GM21360 (cell line): ENCODE measurements around the gene PPP1R37.

Source experiments
- ATAC-seq: cut with Tn5 transposase; IDR thresholded peaks from one replicate; pipeline ENCODE4 v1.9.1; 2021; ENCODE audit warnings: mild to moderate bottlenecking, moderate library complexity; ENCODE audit not compliant: unreplicated experiment

The PPP1R37 gene

GRCh38 chr19:45166723-45167252, 73.8 kb downstream of the PPP1R37 start:
- no peak for ATAC-seq

DNA sequence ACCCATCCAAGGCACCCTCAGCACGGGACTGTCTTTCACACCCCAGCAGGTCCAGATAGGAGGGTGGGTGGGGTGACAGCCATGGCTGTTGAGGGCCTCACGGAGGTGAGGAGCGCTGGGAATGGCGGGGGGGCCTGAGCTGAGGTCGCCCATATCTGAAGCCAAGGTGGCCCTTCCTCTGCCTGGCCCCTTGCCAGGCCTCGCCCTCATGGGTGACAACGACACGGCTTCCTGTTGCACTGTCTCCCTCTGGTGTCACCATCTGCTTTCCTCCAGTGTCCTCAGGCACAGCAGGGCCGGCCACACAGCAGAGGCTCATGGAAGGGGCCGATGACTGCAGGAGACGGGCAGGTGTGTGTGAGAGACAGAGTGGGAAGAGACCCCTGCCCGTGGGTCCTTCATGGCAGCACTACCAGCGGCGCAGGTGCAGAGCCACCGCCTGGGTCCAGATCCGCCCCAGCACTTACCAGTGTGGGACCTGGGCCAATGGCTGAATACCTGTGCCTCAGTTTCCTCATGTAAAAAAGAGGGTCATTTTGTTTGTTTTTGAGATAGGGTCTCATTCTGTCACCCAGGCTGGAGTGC, 75.9 kb downstream of the PPP1R37 start:
- no peak for ATAC-seq

- no peak for ATAC-seq
These were observed 76.6 kb downstream of the PPP1R37 start for GRCh38 chr19:45169602-45170001.

- ATAC-seq = no peak
These were observed 77.4 kb downstream of the PPP1R37 start for GRCh38 chr19:45170146-45171106.

DNA sequence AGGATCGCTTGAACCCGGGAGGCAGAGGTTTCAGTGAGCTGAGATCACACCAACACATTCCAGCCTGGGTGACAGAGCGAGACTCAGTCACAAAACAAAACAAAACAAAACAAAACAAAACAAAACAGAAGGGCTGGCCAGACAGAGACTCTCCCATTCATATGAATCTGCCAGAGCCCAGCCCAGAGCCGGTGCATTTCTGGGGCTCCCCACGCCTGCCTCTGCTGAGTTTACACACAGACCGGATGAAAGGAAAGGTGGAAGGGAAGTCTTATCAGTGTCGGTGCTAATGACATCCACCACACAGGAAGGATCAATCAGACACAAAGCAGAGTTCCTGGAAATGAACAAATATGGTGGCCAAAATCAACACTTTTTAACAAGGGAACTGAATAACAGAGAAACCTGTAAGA, 78.2 kb downstream of the PPP1R37 start:
- ATAC-seq = no peak

DNA sequence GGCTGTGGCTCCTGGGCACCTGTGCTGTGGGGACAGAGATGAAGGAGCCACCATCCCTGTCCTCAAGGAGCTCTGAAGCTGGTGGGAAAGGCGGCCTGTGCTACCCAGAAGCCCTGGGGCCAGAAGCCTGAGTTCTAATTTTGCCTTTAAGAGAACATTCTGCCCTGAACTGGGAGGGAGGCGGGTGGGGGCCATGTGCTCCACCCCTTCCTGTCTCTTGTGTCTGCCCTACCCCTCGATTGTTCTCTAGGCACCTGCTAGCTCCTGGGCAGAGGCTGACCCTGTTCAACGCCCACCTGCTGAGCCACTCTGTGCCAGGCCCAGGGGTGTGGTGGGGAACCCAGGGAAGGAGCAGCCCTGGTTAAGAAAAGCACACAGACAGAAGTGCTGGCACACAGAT, 79.2 kb downstream of the PPP1R37 start:
- no peak for ATAC-seq

GRCh38 chr19:45172611-45173208, 79.7 kb downstream of the PPP1R37 start:
- no peak for ATAC-seq

DNA sequence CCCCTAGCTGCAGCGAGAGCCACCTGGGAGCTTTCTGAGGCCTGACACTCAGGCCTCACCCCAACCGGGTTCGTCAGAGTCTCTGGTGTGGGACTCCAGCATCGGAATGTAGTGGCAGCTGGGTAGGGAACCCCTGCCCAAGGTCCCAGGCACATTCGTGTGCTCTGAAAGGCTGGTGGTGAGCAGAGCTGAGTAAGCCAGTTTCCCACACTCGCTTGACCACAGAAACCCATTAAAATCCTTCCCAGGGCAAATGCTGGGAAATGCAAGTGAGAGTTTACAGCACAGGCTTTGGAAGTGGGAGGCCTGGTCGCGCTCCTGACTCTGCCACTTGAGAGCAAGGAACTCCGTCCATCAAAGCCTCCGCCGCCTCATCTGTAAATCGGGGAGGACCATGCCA, 80.8 kb downstream of the PPP1R37 start:
- ATAC-seq = no peak

- no peak for ATAC-seq
These were observed 82.8 kb downstream of the PPP1R37 start for GRCh38 chr19:45175515-45176345.

DNA sequence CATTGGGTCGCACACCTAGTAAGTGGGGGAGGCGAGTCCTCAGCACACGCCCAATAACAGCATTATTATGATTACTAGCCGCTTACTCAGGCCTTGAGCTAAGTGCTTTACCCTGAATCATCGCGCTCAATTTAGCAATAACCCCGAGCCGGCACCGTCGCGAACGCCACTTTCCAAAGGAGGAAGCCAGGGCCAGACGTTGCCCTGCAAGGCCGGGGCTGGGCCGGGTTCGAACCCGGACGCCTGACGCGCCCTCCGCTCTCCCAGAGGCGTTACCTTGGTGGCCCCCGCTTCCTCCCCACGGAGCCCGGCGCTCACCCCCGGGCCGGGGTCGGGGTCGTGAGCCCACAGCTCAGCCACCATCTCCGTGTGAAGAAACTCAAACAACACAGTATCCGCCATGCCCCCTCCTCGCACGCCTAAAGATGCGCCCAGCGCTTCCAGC, 84.9 kb downstream of the PPP1R37 start, which contains the start of gene TRAPPC6A:
TSS of gene TRAPPC6A (minus strand) at position 421 of the 445 bp plus-strand sequence. CDS start at position 402, 19 bp downstream.
- ATAC-seq = no peak

- ATAC-seq = peak; percentile 80
These were observed 85.5 kb downstream of the PPP1R37 start, which contains the start of gene BLOC1S3 for GRCh38 chr19:45178262-45179071. Gene BLOC1S3 (plus strand): TSS chr19:45178784. CDS start chr19:45179297, 513 bp downstream.

GRCh38 chr19:45179072-45179891, 86.3 kb downstream of the PPP1R37 start:
- ATAC-seq = no peak

GRCh38 chr19:45179892-45180370, 87.0 kb downstream of the PPP1R37 start:
- ATAC-seq = no peak

DNA sequence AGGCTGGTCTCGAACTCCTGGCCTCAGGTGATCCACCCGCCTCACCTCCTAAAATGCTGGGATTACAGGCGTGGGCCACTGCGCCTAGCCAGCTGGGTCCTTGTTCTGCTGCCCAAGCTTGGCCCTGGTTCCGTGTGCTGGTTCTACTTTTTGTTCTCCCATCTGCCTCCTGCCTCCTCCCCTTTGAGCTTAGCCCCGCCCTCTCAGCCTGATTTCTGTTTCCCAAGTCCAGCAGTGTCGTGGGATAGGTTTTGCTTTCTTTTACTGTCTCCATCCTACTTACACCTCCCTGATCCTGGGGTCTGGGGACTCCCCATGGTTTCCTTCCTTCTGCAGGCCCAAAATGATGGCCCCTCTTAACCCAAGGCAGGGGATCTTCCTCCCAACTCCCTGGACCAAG, 88.0 kb downstream of the PPP1R37 start:
- ATAC-seq = no peak

DNA sequence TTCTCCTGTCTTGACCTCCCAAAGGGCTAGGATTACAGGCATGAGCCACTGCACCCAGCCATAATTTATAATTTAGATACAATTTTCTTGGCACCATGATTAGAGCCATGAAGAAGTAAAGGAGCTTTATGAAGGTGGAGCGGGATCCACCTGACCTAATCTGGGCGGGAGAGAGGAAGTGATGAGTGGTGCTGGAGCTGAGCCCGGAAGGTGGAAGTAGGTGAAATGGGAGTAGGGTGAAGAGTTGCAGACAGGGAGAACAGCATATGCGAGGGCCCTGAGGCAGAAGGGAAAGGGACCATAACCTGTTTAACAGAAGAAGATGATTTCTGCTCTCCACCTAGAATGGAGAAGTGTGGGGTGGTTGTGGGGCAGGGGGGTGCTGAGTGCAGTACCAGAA, 89.8 kb downstream of the PPP1R37 start:
- ATAC-seq = no peak

- no peak for ATAC-seq
These were observed 91.1 kb downstream of the PPP1R37 start for GRCh38 chr19:45184115-45184514.

- no peak for ATAC-seq
These were observed 93.7 kb downstream of the PPP1R37 start for GRCh38 chr19:45186509-45187334.
